Activated naive CD4-positive, alpha-beta T cell treated with anti-CD3 and anti-CD28 coated beads, Interleukin-2, amount 10 ng/mL, durations not matched to agents 7 days and 5 days (primary cell): Measurements from ENCODE around the gene BEST2.

Experiments used
- CTCF ChIA-PET: fragments of 350-600 bp; sonication (Branson Sonifier 250); formaldehyde crosslinking; loops from one replicate; lab custom pipeline; 2021; ENCODE audit warnings: antibody characterized with exemption; lab: Charles Lee
- DNase-seq: peaks from one replicate; pipeline ENCODE4 v3.0.0-alpha.2; 2020
- H3K27ac Mint-ChIP-seq: one replicate; pipeline ENCODE4 v1.8.0; 2021; ENCODE audit warnings: mild to moderate bottlenecking, moderate library complexity, mixed read lengths
- H3K27me3 Mint-ChIP-seq: one replicate; pipeline ENCODE4 v1.8.0; 2021; ENCODE audit warnings: mild to moderate bottlenecking, mixed read lengths
- H3K36me3 Mint-ChIP-seq: one replicate; pipeline ENCODE4 v1.8.0; 2021; ENCODE audit warnings: mixed read lengths
- H3K4me1 Mint-ChIP-seq: one replicate; pipeline ENCODE4 v1.8.0; 2021; ENCODE audit warnings: mixed read lengths
- H3K4me3 Mint-ChIP-seq: one replicate; pipeline ENCODE4 v1.8.0; 2021; ENCODE audit warnings: mild to moderate bottlenecking, moderate library complexity, mixed read lengths
- H3K9me3 Mint-ChIP-seq: one replicate; pipeline ENCODE4 v1.8.0; 2021; ENCODE audit warnings: mixed read lengths

The BEST2 gene

DNA sequence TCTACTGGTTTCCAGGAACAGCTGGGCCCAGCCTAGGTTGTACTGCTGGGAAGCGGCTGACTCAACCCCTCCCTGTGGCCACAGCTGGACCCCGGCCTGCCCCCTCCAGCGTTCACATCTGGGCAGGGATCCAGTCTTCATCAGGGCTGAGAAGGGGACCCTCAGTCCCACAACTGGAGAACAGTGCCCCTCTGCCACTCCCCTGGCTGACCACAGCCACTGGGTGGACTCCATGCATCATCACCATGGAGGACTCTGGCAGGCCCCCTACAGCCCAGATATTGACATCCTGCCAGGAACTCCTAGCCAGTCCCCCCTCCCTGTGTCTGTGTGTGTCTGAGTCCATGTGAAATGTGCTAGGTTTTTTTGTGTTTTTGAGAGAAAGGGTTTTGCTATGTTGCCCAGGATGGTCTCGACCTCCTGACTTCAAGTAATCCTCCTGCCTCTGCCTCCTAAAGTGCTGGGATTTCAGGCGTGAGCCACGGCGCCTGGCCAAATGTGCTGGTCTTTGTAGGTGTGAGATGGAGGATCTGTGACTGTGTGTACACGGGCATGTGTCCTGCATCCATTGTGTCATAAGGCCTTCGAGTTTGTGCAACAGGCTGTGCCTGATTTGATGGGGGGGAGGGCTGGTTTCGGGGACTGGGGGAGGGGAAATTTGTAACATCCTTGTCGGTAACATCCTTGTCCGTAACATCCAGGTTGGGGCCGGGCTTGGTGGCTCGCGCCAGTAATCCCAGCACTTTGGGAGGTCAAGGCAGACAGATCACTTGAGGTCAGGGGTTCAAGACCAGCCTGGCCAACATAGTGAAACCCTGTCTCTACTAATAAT lies 27.8 kb downstream of the BEST2 start:
- Mint-ChIP-seq H3K4me3 (peak overlapping the region; percentile 80), H3K9me3 (no peaks in the 10 kb centered on the region), H3K27me3 (no peaks in the 10 kb centered on the region), H3K4me1 (peaks cover 50% of the 10 kb centered on the region), H3K27ac (peak overlapping the region; percentile 77), H3K36me3 (no peaks in the 10 kb centered on the region)
- CTCF ChIA-PET, result interaction anchor here (1.2 to 30.6 kb wide), 5 partner anchors 9 to 58 kb away, joined by 3 to 706 read pairs (median 16); partner anchors contain the start of genes JUNB, PRDX2 and THSD8
- DNase-seq, result no peak

DNA sequence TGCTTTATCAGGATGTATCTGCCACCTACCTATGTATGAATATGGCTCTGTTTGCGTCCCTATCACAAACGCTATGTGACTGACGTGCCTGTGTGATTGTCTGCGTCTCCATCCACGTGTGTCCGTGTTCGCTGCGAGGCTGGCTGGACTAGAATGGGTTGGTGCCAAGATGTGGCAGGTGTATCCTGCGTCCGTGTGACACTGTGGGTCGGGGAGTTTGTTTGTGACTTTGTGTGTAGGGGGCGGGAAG lies 30.5 kb downstream of the BEST2 start:
- Mint-ChIP-seq H3K27ac (peak overlapping the region; percentile 97), H3K4me3 (peak overlapping the region; percentile 83), H3K9me3 (no peaks in the 10 kb centered on the region), H3K27me3 (no peaks in the 10 kb centered on the region), H3K4me1 (peaks cover 48% of the 10 kb centered on the region), H3K36me3 (no peaks in the 10 kb centered on the region)
- DNase-seq, result no peak
- CTCF ChIA-PET, result interaction anchor here (1.5 to 30.6 kb wide), 2 partner anchors 9 to 15 kb away, joined by 4 to 706 read pairs; partner anchors contain the start of genes JUNB, PRDX2 and THSD8

DNA sequence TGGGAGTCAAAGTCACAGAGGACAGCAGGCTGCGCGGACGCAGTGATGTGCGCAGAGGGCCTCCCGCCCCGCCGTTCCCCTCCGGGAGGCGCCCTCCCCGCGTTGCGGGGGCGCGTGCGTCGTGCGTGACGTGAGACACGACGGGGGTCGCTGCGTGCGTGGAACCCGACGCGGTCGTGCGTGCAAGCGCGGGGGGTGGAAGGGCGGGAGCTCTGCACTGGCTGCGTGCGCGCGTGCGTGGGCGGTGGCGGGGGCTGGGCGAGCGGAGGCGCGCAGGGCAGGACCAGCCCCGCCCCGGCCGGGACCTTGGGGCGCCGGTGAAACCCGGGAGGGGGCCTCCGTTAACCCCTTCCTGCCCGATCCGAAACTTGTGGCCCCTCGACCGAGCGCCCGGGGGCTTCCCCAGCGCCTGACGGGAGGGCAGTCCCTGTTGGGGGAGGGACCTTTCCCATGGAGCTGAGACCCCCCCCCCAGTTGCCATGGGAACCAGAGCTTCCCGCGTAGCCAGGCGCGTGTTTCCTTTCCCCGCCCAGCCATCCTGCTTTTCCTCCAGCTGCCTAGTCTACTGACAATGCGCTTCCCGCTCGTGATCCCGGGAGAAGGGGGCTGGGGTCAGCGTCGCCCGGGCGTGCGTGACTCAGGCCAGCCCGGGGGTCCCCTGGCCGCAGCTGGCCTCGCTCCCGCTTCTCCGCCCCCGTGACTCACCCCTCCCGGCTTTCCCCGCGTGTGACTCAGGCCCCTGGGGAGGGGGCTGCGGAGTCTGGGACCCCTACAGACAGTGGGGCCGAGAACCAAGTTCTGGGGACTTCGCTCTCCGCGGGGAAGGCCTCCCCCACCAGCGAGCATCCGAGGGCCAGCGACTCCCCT lies 31.1 kb downstream of the BEST2 start:
- no peaks in the 10 kb centered on the region for H3K9me3 Mint-ChIP-seq
- no peaks in the 10 kb centered on the region for H3K27me3 Mint-ChIP-seq
- peak overlapping the region; percentile 97 for H3K27ac Mint-ChIP-seq
- CTCF ChIA-PET, result interaction anchor here (0.5 to 30.6 kb wide), 4 partner anchors 10 to 49 kb away, joined by 3 to 706 read pairs (median 4); partner anchors contain the start of genes JUNB, PRDX2 and THSD8
- peak; percentile 90 for DNase-seq
- no peaks in the 10 kb centered on the region for H3K36me3 Mint-ChIP-seq
- H3K4me3 Mint-ChIP-seq, result peak overlapping the region; percentile 83
- peaks cover 43% of the 10 kb centered on the region for H3K4me1 Mint-ChIP-seq

DNA sequence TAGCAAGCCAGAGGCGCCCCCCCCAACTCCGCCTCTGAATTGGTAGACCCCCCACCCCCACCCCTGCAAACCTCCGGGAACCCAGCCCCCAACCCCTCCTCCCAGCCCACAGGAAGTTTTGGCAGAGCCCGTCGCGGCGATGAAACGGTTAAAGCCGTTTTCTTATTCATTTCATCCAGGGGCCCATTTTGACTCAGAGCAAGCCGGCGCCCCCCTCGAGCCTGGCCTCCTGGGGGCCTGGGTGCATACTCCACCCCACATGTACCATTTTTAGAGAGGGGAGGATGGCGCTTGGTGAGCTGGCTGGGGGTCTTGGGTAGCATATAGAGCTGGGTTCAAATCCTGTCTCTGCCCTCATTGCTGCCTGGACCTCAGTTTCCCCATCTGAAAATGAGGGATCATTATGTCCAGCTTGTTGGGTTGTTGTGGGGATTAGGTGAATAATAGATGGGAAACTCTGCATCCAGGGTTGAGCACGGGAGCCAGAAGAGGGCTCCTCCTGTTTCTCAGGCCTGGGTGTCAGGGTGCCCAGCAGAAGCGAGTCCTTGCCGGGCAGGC lies 31.8 kb downstream of the BEST2 start:
- CTCF ChIA-PET, result interaction anchor here (1.3 to 30.6 kb wide), 2 partner anchors 14 to 16 kb away, joined by 3 to 706 read pairs; partner anchors contain the start of genes JUNB, PRDX2 and THSD8
- no peaks in the 10 kb centered on the region for H3K36me3 Mint-ChIP-seq
- no peaks in the 10 kb centered on the region for H3K27me3 Mint-ChIP-seq
- peak; percentile 49 for DNase-seq
- H3K27ac Mint-ChIP-seq, result peak overlapping the region; percentile 87
- peaks cover 40% of the 10 kb centered on the region for H3K4me1 Mint-ChIP-seq
- H3K4me3 Mint-ChIP-seq, result peak overlapping the region; percentile 37
- no peaks in the 10 kb centered on the region for H3K9me3 Mint-ChIP-seq

DNA sequence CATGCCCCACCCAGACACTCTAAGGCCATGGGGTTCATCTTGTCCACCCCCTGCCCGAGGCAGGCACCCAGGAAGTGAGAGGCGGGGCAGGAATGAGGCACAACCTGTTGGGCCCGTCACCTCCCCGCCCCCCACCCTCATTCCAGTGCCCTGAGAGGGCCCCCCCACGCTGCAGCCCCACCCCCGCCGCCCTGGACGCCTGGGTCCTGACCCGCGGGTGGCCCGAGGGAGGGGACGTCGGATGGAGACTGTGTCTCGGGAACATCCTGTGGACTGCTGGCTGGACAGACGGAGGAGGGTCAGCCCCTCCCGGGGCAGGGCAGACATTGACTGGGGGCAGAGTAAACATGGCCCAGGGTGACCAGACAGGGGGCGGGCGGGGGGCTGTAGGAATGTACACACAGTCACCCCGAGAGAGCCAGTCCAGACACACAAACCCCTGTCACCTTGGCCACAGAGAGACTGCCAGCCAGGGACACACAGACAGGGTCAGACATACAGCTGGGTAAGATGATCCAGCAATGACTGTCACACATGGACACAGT lies 32.3 kb downstream of the BEST2 start:
- peak overlapping the region; percentile 87 for H3K27ac Mint-ChIP-seq
- peak overlapping the region; percentile 37 for H3K4me3 Mint-ChIP-seq
- DNase-seq, result no peak
- H3K36me3 Mint-ChIP-seq, result no peaks in the 10 kb centered on the region
- H3K27me3 Mint-ChIP-seq, result no peaks in the 10 kb centered on the region
- CTCF ChIA-PET, result interaction anchor here (30.6 kb wide), 1 partner anchor 13 kb away, joined by 706 read pairs; the partner anchor contains the start of genes JUNB, PRDX2 and THSD8
- no peaks in the 10 kb centered on the region for H3K9me3 Mint-ChIP-seq
- H3K4me1 Mint-ChIP-seq, result peaks cover 38% of the 10 kb centered on the region

DNA sequence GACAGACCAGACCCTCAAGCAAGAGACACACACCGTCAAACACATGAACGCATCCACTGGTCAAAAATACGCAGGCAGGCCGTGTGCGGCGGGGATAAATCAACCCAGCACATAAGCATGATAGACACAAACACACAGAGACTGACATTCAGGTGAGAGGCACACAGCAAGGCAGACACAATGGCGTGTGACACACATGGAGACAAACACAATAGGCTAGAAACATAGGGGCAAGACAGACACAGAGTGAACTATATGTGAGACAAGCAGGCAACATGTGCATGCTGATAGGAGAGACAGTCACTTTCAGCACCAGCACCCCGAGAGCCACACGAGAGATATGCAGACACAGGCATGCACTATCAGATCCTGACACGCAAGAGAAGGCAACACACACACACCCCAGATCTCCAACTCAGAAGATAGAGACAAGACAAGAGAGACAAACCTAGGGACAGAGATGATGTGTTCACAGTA lies 32.8 kb downstream of the BEST2 start:
- no peaks in the 10 kb centered on the region for H3K27me3 Mint-ChIP-seq

DNA sequence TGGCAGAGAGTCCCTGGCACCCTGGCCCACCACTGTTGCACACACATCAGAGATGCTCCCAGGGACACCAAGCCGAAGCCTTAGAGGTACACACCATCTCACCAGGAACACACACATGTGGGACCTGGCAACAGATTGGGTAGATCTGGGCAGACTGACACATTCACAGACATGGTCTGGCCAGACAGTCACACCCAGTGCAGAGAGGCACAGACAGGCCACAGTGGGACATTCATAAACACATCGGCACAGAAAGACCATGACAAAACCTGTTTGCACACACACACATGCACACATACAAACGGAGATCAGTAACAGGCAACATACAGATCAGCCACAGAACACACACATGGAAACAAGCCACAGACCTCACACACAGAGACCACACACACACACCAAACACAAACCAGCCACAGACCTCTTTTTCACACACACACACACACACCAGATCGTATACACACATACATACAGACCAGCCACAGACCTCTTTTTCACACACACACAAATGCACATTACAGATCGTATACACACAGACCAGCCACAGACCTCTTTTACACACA lies 33.4 kb downstream of the BEST2 start:
- peaks cover 33% of the 10 kb centered on the region for H3K4me1 Mint-ChIP-seq
- H3K4me3 Mint-ChIP-seq, result no peak overlapping the region
- CTCF ChIA-PET, result interaction anchor here (1.3 kb wide), 1 partner anchor 11 kb away, joined by 6 read pairs; no protein-coding TSS in a partner anchor
- no peaks in the 10 kb centered on the region for H3K27me3 Mint-ChIP-seq
- DNase-seq, result peak; percentile 39
- H3K27ac Mint-ChIP-seq, result no peak overlapping the region
- no peaks in the 10 kb centered on the region for H3K36me3 Mint-ChIP-seq
- H3K9me3 Mint-ChIP-seq, result no peaks in the 10 kb centered on the region

More for the DNA sequence above, 32.8 kb downstream of the BEST2 start:
- DNase-seq, result peak; percentile 47
- Mint-ChIP-seq H3K9me3 (no peaks in the 10 kb centered on the region), H3K36me3 (no peaks in the 10 kb centered on the region), H3K4me1 (peaks cover 38% of the 10 kb centered on the region), H3K27ac (no peak overlapping the region), H3K4me3 (no peak overlapping the region)
- CTCF ChIA-PET, result interaction anchor here (30.6 kb wide), 1 partner anchor 13 kb away, joined by 706 read pairs; the partner anchor contains the start of genes JUNB, PRDX2 and THSD8

DNA sequence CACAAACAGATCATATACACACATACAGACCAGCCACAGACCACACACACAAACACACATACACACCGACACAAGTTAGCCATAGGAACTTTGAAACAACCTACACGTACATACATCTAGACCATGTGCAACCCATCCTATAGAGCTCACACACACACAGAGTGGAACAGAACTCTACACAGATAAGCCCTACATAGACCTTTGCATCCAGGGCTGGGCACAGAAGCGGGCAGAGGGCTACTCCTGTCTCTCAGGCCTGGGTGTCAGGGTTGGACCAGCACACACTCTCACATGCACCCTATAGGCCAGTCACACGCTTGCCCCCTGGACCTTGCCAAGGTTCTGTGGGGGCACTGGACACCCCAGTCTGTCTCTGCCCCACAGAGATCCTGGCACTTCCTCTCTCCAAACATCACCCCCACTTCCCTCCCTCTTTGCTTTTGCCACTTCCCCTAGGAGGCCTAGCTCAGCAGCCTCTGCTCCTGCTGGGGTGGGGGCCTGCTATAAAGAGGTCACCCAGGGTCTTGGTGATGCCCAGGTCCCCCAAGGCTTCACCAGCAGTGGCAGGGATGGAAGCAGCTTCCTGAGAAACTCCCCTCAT lies 33.9 kb downstream of the BEST2 start:
- Mint-ChIP-seq H3K36me3 (no peaks in the 10 kb centered on the region), H3K27ac (no peak overlapping the region), H3K4me1 (peaks cover 34% of the 10 kb centered on the region), H3K27me3 (no peaks in the 10 kb centered on the region), H3K4me3 (no peak overlapping the region), H3K9me3 (no peaks in the 10 kb centered on the region)
- CTCF ChIA-PET, result interaction anchor here (1.3 kb wide), 1 partner anchor 10 kb away, joined by 6 read pairs; no protein-coding TSS in a partner anchor
- DNase-seq, result no peak

DNA sequence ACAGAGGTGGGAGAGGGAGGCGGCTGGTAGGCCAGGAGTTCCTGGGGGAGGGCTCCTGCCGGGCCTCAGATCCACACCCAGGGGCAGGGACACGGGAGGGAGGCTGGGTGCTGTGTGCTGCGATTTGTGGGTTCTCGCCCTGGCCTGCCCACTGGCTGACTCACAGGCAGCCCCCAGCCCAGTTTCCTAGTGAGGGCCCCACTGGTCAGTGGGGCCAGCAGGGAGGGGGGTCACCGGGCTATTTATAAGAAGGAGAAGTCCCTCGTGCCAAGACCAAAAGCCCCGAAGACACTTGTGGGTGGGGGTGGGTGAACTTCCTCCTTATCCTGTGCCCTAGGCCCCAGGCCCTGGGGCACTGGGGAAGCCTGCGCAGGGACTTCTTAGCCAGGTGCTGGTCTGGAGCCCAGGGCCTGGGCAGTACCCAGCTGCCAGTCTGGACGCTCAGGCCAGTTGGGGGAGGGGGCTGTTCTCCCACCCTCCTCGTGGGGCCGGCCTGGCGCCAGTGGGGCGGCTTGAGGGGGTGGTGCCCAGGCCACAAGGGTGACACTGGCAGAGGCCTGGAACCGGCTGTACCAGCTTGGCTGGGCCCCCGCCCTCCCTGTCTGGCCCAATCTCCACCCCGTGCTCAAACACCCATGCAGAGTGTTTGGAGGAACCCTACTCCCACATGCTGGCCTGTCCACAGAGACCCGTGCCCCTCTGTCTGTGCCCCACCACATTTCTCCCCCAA lies 34.7 kb downstream of the BEST2 start:
- H3K36me3 Mint-ChIP-seq, result no peaks in the 10 kb centered on the region
- no peaks in the 10 kb centered on the region for H3K9me3 Mint-ChIP-seq
- CTCF ChIA-PET, result interaction anchor here (1.3 to 3.5 kb wide), 3 partner anchors 9 to 20 kb away, joined by 3 to 31 read pairs (median 6); no protein-coding TSS in a partner anchor
- H3K27ac Mint-ChIP-seq, result peak overlapping the region; percentile 47
- peaks cover 2% of the 10 kb centered on the region for H3K27me3 Mint-ChIP-seq
- DNase-seq, result peak; percentile 38
- no peak overlapping the region for H3K4me3 Mint-ChIP-seq
- H3K4me1 Mint-ChIP-seq, result peaks cover 40% of the 10 kb centered on the region

DNA sequence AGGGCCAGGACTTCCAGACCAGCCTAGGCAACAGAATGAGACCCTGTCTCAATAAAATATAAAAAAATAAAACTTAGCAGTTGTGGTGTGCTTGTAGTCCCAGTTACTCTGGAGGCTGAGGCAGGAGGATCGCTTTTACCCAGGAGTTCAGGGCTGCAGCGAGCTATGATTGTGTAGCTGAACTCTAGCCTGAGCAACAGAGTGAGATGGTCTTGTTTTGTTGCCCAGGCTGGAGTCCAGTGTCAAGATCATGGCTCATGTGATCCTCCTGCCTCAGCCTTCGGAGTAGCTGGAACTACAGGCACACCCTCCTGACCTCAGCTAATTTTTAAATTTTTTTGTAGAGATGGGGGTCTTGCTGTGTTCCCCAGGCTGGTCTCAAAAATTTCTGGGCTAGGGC lies 35.4 kb downstream of the BEST2 start:
- Mint-ChIP-seq H3K4me1 (peaks cover 34% of the 10 kb centered on the region), H3K36me3 (no peaks in the 10 kb centered on the region)

DNA sequence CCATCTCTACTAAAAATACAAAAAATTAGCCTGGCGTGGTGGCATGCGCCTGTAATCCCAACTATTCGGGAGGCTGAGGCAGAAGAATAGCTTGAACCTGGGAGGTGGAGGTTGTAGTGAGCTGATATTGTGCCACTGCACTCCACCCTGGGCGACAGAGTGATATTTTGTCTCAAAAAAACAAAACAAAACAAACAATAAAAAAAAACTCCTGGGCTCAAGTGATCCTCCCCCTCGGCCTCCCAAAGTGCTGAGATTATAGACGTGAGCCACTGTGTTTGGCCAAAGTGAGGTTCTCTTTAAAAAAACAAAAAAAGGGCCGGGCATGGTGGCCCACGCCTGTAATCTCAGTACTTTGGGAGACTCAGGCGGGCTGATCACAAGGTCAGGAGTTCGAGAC lies 35.9 kb downstream of the BEST2 start:
- peaks cover 3% of the 10 kb centered on the region for H3K27me3 Mint-ChIP-seq
- no peak for DNase-seq
- H3K4me1 Mint-ChIP-seq, result peaks cover 31% of the 10 kb centered on the region
- H3K27ac Mint-ChIP-seq, result no peak overlapping the region
- no peak overlapping the region for H3K4me3 Mint-ChIP-seq
- CTCF ChIA-PET, result interaction anchor here (1.4 to 3.5 kb wide), 2 partner anchors 10 to 21 kb away, joined by 3 to 31 read pairs; no protein-coding TSS in a partner anchor
- no peaks in the 10 kb centered on the region for H3K9me3 Mint-ChIP-seq
- H3K36me3 Mint-ChIP-seq, result peaks cover 2% of the 10 kb centered on the region

More for the DNA sequence above, 35.4 kb downstream of the BEST2 start:
- Mint-ChIP-seq H3K27ac (no peak overlapping the region), H3K9me3 (no peaks in the 10 kb centered on the region), H3K27me3 (peaks cover 3% of the 10 kb centered on the region), H3K4me3 (no peak overlapping the region)
- DNase-seq, result no peak
- CTCF ChIA-PET, result interaction anchor here (1.4 to 3.5 kb wide), 2 partner anchors 9 to 21 kb away, joined by 3 to 31 read pairs; no protein-coding TSS in a partner anchor

DNA sequence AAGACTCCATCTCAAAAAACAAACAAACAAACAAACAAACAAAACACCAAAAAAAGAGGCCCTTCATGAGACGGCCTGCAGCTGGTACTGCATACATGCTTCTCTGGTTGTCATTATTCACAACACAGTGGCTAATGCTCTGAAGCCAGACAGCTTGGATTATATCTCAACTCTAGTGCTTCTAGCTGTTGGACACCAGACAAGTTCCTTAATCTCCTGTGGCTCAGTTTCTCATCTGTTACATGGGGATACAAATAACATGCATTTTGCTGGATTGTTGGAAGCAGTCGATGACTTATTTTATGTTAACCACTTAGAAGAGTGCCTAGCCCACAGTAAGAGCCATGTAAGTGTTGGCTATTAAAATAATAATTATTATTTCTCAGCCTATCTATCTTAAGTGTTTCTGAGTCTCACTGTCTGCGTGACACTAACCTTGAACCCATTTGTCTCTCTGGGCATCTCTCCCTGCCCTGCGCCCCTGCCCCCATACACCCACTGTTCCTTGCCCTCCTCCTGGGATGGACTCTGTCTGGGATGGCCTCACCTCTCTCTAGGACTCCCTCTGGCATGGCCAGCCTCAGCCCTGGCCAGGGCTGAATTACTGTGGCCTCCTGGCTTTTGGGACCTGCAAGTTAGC lies 36.6 kb downstream of the BEST2 start:
- no peak overlapping the region for H3K4me3 Mint-ChIP-seq
- H3K27ac Mint-ChIP-seq, result peak overlapping the region; percentile 89
- H3K9me3 Mint-ChIP-seq, result no peaks in the 10 kb centered on the region

More for the DNA sequence above, 36.6 kb downstream of the BEST2 start:
- Mint-ChIP-seq H3K4me1 (peaks cover 28% of the 10 kb centered on the region), H3K36me3 (peaks cover 5% of the 10 kb centered on the region), H3K27me3 (peaks cover 4% of the 10 kb centered on the region)
- DNase-seq, result no peak
- CTCF ChIA-PET, result interaction anchor here (0.8 to 3.5 kb wide), 4 partner anchors 11 to 22 kb away, joined by 3 to 31 read pairs (median 6); no protein-coding TSS in a partner anchor
